GOT3 (cell line): ENCODE measurements around the gene CD40LG.

Experiments
- DNase-seq: peaks from one replicate; lab custom pipeline; 2025; ENCODE audit warnings: mixed read lengths; lab: John Stamatoyannopoulos, UW

Gene CD40LG

DNA sequence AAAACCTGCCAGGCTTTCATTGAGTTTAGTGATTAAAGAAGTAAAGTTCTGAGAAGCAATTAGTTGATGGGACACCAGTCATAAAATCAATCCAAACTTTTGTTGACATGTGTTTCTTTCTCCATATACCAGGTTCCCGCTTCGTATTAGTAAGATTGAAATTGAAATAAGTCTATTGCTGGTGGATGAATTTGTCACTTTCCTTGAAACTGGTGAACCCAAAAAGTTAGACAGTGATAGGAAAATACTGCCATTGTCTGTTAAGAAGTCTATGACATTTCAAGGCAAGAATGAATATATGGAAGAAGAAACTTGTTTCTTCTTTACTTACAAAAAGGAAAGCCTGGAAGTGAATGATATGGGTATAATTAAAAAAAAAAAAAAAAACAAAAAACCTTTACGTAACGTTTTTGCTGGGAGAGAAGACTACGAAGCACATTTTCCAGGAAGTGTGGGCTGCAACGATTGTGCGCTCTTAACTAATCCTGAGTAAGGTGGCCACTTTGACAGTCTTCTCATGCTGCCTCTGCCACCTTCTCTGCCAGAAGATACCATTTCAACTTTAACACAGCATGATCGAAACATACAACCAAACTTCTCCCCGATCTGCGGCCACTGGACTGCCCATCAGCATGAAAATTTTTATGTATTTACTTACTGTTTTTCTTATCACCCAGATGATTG, at the start of gene CD40LG:
TSS of gene CD40LG (plus strand) at position 482 of the 684 bp plus-strand sequence. CDS start at position 573, 91 bp downstream.
- DNase-seq: no peak

DNA sequence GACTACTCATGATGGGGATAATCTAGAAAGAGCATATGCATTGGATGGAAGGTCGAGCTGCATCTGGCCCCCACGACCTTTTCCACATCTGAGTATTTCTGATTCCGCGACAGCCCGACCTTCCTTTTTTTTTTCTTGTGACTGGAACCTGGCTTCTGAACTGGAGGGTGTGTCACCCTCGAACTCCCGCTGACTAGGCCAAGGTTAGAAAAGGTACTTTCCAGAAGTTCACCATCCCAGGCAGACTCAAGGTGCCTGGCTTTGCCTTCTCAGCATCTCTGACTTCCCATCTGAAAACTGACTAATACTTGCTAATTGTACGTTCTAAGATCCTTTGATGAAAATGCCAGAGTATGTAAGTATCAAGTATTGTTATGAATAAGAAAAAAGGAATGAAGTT, 49.3 kb upstream of the CD40LG start:
- DNase-seq: no peak

DNA sequence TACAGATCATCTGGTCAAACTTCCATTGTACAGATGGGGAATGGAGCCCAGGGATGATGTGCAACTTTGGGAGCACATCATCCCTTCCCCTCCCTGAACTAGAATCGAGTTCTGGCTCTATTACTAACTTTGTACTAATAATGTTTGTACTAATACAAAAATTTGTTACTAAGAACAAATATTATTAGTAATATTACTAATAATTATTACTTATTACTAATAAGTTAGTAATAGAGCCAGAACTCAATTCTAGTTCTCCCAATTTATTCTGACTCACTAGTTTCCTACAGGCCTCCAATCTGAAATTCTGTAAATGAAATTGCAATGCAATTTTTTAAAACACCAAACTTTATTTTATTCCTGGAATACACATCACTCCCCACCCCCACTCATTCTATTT, 47.9 kb upstream of the CD40LG start:
- DNase-seq: no peak

DNA sequence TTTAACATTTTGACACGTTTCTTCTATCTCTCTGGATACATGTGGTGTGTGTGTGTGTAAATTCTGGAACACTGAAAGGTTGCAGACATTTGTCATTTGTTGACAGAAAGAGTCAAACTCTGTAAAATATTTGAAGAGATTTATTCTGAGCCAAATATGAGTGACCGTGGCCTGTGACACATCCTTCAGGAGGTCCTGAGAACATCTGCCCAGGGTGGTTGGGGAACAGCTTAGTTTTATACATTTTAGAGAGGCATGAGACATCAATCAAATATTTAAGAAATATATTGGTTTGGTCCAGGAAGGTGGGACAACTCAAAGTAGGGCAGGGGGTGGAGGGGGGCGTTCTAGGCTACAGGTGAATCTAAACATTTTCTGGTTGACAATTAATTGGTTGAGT, 40.7 kb upstream of the CD40LG start:
- no peak for DNase-seq

DNA sequence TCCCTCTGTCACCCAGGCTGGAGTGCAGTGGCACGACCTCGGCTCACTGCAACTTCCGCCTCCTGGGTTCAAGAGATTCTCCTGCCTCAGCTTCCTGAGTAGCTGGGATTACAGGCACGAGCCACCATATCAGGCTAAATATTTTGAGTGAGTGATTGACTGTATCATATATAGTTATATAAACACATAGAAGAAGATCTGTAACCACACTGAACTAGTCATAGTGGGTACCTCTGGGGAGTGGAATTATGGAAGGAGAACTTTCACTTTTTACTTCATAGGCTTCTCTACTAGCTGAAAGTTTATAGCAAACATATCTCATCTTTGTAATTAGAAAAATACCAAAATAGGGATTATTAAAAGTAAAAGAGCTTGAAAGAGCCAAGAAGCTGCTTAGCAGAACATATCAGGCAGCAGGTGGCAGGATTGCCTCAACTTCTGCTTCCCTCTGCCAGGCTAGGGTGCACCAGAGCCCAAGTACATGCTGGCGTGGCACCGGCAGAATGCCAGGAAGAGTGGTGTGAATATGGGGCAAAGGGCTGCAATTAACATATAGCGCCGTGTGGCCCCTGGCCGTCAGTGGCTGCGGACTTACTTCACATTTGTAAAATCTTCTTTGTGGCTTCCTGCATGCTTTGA, 39.5 kb upstream of the CD40LG start:
- DNase-seq: no peak

DNA sequence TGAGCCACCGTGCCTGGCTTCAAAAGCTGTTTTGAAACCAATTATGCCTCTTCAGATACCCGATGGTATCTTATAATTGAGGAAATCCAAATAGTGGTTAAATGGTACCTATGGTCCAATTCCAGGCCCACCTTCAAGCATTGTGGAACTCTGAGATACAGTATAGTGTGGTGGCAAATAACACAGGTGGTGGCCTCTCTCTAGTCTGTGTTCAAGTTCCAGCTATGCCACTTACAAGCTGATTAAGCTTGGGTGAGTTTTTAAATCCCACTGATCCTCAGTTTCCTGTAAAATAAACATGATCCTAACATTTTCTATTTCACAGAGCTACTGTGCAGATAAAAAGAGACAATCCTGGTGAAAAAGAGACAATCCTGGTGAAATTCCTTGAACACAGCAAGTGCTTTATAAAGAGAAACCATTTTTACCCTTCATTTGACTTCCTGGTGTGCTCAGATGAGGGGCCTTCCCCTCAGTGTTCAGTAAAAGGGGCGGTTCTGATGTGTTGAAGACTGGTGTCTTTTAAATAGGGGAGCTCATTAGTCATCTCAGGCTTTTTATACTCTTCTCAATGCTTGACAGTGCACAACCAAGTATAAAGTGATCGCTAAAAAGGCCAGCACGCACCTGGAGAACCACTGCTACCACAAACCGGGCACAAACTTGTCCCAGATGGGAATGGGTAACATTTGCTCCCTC, 30.8 kb upstream of the CD40LG start:
- no peak for DNase-seq

DNA sequence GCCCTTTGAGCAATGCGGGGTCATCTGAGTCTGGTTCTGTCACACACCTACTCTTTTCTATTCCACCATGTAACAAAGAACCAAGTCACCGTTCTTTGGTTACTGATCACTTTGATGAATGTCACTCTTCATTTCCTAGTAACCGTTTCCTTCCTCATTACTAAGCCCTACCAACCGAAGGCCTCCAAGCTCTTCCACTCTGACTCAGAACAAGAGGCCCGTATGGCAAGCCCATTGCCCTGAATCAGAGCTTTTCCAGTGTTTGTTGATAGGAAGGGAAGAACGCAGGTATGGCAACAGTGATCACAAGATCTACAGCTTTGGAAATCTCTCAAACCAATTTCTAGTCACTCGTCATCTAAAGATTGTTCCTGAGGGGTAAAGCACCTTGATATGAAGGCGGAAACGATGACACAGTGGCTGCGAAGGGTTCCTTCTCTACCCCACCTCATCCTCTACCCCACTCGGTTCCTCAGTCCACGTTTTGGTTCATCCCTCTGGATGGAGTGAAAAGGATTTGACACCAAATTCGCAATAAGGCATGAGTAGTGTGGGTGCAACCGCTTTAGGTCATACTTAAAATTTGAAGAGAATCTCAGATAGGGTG, 28.0 kb upstream of the CD40LG start:
- DNase-seq: no peak

DNA sequence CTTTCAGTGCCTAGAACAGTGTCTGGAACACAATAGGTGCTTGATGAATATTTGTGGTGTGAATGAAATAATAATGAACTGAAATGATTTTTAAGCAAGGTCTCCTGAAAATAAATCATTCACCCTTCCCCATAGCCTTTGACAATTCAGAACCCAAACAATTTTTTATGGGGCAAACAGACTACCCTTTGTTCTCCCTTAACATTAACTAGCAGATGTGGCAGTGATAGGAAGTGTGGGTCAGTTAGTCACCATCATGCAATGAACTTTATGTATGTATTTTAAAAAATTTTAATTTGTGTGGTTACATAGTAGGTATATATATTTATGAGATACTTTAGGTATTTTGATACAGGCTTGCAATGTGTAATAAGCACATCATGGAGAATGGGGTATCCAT, 27.2 kb upstream of the CD40LG start:
- no peak for DNase-seq

DNA sequence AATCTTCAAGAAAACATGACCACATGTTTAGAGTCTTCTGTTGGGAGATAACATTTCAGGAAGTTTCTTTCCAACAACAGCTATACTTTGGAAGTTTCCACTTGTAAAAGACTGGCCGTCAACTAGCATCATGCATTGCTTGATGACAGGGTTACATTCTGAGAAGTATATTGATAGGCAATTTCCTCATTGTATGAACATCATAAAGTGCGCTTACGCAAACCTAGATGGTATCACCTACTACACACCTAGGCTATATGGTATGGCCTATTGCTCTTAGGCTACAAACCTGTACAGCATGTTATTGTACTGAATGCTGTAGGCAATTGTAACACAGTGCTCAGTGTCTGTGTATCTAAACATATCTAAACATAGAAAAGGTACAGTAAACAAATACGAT, 25.4 kb upstream of the CD40LG start:
- no peak for DNase-seq

DNA sequence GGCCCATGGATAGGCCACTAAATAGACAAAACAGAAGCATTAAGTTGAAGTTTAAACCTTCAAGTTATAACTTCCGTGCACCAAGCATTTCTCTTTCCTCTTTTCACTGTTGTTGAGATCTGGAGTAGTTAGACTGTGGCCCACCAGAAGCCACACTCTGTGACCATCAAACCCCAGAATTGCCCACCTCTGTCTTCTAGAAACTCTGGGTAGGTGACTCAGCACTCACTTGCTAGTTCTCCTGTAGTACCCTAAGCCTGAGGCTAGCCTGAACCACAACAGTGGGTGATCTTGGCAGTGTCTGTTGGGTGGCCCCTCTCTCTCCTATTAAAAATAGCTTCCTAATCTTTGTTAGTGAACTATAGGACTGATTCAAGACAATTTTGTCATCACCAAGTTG, 24.6 kb upstream of the CD40LG start:
- no peak for DNase-seq

DNA sequence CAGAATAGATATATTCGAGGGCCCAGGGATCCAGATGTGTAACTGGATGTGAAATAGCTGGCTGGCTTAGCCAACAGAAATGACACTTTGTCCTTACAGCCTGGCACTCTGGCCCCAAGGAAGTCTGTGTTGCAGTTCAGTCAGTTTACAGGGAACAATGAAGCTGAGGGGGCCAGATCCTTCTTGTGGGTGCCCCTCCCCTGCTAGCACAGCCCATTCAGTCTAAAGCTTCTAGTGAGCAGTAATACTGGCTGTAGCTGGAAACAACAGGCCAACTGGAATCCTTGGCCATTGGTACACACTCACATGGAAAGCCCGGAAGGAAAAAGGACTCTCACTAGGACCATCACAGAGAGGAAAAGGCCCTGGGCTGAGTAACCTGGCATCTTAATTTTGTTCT, 22.7 kb upstream of the CD40LG start:
- DNase-seq: no peak

DNA sequence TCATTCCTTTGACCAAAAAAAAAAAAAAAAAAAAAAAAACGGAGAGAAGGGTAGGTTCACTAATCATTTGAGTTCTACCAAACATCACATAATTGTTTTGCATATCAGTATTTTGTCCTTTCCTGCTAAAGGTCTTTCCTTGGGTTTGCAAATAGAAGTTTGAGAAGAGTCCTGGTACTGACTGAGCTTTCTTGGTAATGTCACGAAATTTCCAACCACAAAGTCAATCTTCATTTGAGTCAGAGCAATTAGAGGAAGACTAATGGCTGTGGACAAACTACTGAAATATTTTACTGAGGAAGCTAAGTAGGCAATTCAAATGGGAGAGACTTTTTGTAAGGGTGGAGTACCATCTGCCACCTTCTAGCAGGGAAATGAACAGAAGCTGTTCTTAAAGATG, 21.7 kb upstream of the CD40LG start:
- DNase-seq: no peak

DNA sequence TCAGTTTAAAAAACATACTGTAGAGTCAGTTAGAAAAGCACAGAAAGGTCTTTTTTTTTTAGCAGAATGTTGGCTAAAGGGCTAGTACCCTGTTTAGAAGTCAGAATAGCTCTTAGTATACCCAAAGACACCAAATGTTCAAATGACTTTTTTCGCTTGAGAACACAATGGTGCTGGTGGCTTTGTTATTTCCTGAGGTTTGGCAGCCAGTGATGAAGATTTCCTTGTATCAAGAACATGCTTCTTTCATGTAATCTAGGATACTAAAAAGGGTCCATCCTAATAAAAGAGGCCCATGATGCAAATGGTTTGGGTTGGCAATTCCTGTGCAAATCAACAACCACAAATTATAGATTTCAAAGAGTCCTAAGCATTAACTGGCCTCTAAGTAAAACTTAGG, 21.1 kb upstream of the CD40LG start:
- DNase-seq: no peak

DNA sequence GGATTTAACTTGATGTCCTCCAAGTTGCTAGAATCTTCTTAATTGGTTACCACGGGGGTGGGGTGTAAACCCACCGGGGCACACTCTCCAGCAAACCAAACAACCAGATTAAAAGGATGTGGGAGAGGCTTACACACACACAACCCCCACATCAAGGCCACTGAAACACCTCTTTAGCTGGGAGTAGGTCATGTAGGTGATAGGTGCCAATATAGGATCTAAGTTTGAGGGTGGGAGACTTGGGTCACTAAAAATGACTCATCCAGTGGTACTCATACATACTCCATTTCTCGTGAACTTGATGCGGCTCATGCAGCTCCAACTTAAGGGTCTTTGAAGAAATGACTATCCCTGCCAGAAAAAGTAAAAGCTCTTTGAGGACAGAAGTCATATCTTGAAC, 20.5 kb upstream of the CD40LG start:
- DNase-seq: no peak

DNA sequence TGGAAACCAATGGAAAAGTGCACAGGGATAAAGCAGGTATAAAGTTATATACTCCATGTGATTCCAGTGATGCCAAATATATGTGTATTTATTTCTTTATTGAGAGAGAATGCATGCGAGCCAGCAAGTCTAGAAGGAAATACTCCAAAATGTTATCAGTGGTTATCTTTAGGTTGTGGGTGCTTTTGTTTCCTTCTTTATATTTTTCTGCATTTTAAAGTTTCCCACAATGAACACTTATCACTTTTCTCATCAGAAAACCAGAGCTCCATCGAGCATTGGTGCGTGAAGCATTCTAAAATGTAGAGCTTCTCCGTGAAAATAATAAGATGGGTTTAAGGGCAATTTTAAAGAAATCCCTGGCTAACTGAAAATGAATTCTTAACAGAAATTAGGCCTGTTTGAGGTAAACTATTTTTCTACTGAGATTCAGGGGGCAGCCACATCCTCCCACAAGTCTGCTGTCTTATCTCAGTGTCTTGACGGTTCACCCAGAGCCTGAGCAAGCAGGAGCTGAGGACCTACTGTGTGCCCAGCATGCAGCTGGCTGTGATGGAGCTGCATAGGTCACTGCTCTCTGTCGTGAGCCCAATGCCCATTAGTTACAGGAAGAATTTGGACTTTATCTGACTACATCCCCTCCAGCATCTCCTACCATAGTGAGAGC, 18.7 kb upstream of the CD40LG start:
- DNase-seq: no peak

DNA sequence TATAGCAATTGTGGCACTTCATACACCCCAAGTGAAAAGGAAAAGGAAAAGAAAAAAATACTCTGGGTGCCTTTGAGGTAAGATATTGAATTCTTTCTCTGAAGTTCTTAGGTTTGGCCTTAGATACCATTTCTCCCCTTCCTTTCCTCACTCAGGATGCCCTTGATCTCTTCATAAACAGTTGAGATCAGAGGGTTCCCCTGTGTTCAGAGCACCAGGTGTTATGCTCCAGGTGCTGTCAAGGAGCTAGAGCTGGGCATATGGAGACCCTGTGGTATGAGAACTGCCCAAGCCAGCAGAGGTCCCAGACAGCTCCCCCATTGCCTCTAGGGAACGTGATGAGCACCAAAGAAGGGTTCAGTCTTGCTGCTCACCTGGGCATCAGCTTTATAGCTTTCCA, 17.1 kb upstream of the CD40LG start:
- DNase-seq: no peak

DNA sequence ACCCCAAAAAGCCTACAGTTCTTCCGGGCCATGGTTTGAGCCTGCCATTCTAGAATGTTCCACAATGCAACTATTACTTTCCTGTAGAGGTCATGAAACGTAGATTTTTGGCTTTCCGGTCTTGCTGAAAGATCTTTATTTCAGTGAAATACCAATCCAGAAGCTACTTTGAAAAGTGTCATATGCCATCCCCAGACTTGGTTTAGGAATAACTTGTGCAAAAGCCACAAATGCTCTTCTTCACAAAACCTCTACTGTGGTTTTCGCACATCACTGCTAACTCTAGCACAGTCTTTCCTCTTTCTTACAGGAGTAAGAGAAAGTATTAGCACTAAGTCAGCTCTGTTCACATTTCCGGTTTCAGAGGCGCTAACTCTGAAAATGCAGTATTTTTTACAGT, 12.7 kb upstream of the CD40LG start:
- no peak for DNase-seq

DNA sequence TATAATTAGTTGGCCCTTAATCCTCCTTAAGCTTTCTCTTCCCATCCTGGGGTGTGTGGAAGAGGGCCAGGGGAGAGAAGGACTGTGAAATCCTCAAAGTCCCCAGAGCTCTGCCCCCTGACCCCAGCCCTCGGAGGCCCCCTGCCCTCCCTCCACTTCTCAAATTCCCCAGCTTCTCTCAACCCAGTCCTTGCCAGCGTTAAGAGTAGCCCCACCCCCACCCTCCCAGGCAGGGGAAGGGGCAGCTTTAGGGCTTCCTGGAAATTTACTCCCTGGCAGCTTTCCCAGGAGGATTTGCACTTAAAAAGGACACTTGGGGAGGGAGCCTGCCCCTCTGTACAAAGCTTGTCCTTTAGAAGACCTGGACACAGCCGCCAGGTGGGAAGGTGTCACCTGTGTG, 11.8 kb upstream of the CD40LG start:
- DNase-seq: no peak

DNA sequence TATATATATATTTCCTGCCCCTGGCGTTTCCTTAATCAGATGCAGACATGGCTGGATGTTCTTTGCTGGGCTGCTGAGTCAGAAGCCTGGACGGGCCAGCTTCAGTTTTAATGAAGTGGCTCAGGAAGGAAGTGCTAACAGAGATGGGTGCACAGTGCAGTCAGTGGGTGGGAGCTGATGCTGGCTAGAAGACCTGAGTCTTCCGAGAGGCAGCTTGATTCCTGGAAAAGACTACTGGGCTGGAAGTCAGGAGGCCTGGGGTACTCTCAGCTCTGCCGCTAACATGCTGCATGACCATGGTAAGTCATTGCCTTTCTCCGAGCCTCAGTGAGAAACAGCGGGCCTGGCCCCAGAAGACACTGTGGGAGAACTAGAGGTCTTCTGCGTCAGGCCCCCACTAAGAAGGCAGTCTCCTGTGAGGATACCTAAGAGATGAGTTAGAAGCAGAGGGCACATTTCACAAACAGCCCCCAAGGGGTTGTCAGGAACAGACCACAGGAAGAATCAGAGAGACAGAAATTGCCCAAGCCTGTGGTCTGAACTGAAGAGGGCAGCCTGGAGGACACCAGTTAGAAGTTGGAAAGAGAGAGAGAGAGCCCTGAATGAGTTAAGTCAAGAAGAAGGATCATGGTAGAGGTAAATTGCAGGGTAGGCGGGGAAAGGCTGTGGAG, 8.3 kb upstream of the CD40LG start:
- no peak for DNase-seq

DNA sequence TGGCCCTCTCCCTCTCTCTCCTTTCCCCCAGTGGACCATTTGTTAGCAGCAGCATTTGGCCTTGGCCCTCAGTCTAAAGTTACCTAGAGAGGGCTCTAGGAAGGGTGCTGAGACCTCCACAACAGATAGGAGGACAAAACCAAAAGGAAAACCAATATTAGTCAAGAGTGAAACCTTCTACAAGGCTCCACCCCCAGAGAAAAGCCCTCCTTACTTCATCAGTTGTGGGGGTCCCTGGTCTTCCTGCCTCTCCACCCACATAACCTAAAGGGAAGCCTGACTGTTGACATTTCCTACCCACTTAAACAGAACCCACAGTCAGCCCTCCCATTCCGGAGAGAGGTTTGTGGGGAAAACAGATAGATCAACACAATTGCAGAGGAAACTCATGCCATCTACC, 4.7 kb upstream of the CD40LG start:
- DNase-seq: no peak

DNA sequence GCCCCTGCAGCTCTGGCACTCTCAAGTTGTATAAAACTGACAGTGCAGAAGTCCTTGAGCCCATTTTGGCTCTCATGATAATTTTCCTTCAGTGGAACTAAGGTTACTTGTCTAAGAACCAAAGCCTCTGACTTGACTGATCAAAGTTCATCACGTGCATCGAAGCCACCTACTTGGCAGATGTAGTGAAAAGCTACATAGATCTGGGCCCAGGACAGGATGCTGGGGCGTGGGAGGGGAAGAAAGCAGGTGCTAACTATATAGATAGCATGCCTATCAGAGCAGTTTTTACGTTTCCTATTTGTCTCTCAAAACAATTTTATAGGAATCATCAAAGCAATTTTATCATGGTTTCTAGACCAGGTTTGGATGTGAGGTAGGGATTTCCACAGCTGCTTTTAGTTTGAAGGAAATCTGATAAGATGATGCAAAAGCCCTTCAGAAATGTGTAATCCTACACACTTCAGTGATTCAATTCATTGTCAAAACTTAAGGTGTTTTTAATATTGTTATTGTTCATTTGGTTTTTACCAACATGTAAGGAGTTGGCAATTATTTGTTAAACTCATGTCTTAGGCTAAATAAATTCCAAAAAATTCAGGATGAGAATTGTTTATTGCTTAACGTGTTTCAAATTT, 1.2 kb upstream of the CD40LG start:
- no peak for DNase-seq
